DOHH2 (cell line): Measurements from ENCODE around the gene SOBP.

ENCODE experiments used
- H3F3A ChIP-seq: fragments of 200-600 bp; sonication (generic), shearing (Covaris generic); 2 replicates; pipeline ENCODE4 v1.6.0; 2016; ENCODE audit warnings: antibody characterized with exemption, mild to moderate bottlenecking; ENCODE audit not compliant: control insufficient read depth, insufficient read depth
- H3K27ac ChIP-seq: fragments of 200-600 bp; sonication (generic); 2 replicates; pipeline ENCODE4 v1.5.1; 2014; ENCODE audit warnings: low read depth, mild to moderate bottlenecking, low read length, moderate library complexity
- H3K27me3 ChIP-seq: fragments of 200-600 bp; sonication (generic); 2 replicates; pipeline ENCODE4 v1.6.1; 2014; ENCODE audit warnings: mild to moderate bottlenecking, low read length, mixed read lengths; ENCODE audit not compliant: control insufficient read depth
- H3K36me3 ChIP-seq: fragments of 200-600 bp; sonication (generic); 2 replicates; pipeline ENCODE4 v1.6.1; 2014; ENCODE audit warnings: mild to moderate bottlenecking, low read length, moderate library complexity, mixed read lengths; ENCODE audit not compliant: control insufficient read depth
- H3K4me1 ChIP-seq: fragments of 200-600 bp; sonication (generic); 2 replicates; pipeline ENCODE4 v1.6.1; 2014; ENCODE audit warnings: mild to moderate bottlenecking, low read length, mixed read lengths; ENCODE audit not compliant: control insufficient read depth
- H3K4me2 ChIP-seq: fragments of 200-600 bp; sonication (generic); 2 replicates; pipeline ENCODE4 v1.6.0; 2014; ENCODE audit warnings: mild to moderate bottlenecking, low read length, moderate library complexity
- H3K4me3 ChIP-seq: fragments of 200-600 bp; sonication (generic); 2 replicates; pipeline ENCODE4 v1.5.1; 2014; ENCODE audit warnings: mild to moderate bottlenecking, low read length, mixed read lengths
- H3K79me2 ChIP-seq: fragments of 200-600 bp; sonication (generic); 2 replicates; pipeline ENCODE4 v1.6.1; 2014; ENCODE audit warnings: mild to moderate bottlenecking, low read length, mixed read lengths; ENCODE audit not compliant: control insufficient read depth
- H3K9me2 ChIP-seq: fragments of 200-600 bp; sonication (generic); replicated peaks from 2 replicates; pipeline ENCODE4 v1.6.1; 2014; ENCODE audit warnings: mild to moderate bottlenecking, low read length, mixed read lengths; ENCODE audit not compliant: control insufficient read depth
- H3K9me3 ChIP-seq: fragments of 200-600 bp; sonication (generic); 2 replicates; pipeline ENCODE4 v1.6.1; 2014; ENCODE audit warnings: antibody characterized with exemption, low read length, mixed read lengths; ENCODE audit not compliant: control insufficient read depth, insufficient read depth
- H4K20me1 ChIP-seq: fragments of 200-600 bp; sonication (generic); 2 replicates; pipeline ENCODE4 v1.6.0; 2014; ENCODE audit warnings: low read depth, mild to moderate bottlenecking, antibody characterized with exemption, low read length, moderate library complexity; ENCODE audit not compliant: control insufficient read depth, insufficient read depth
- CTCF ChIP-seq: fragments of 200-600 bp; sonication (generic); IDR thresholded peaks from one replicate; pipeline ENCODE4 v1.5.1; 2014; ENCODE audit warnings: antibody characterized with exemption, mild to moderate bottlenecking, low read depth, low read length; ENCODE audit not compliant: poor library complexity, severe bottlenecking
- EZH2phosphoT487 ChIP-seq: fragments of 200-600 bp; sonication (generic); IDR thresholded peaks from 2 replicates; pipeline ENCODE4 v1.6.1; 2017; ENCODE audit warnings: borderline replicate concordance, mild to moderate bottlenecking, antibody characterized with exemption, low read length, moderate library complexity, mixed read lengths

SOBP gene

GRCh38 chr6:107639511-107639910 is 149.6 kb downstream of the SOBP start:
- Histone ChIP-seq H3K9me3 (no peaks in the 10 kb centered on the region), H3K79me2 (no peaks in the 10 kb centered on the region), H3K27ac (no peak overlapping the region), H3K27me3 (no peaks in the 10 kb centered on the region), H3F3A (peaks cover 6% of the 10 kb centered on the region), H3K9me2 (no peaks in the 10 kb centered on the region), H4K20me1 (no peaks in the 10 kb centered on the region), H3K4me1 (peaks cover 60% of the 10 kb centered on the region), H3K4me3 (no peak overlapping the region), H3K36me3 (peaks cover 11% of the 10 kb centered on the region), H3K4me2 (no peak overlapping the region)
- TF ChIP-seq CTCF (no peak), EZH2phosphoT487 (no peak)

- Histone ChIP-seq H3K27ac (no peak overlapping the region), H3K4me1 (peaks cover 73% of the 10 kb centered on the region), H3K9me3 (no peaks in the 10 kb centered on the region), H3K9me2 (no peaks in the 10 kb centered on the region), H3K4me3 (no peak overlapping the region), H3K79me2 (no peaks in the 10 kb centered on the region), H3K4me2 (no peak overlapping the region), H3K27me3 (no peaks in the 10 kb centered on the region), H3F3A (peaks cover 6% of the 10 kb centered on the region), H4K20me1 (no peaks in the 10 kb centered on the region), H3K36me3 (peaks cover 5% of the 10 kb centered on the region; the same call in 1 of the 2 replicates)
- no peak for TF ChIP-seq EZH2phosphoT487
- TF ChIP-seq CTCF: no peak
These were observed 151.2 kb downstream of the SOBP start for GRCh38 chr6:107641071-107641470.

- peaks cover 73% of the 10 kb centered on the region for H3K4me1 ChIP-seq
- H3K27ac ChIP-seq: no peak overlapping the region
- H3K79me2 ChIP-seq: no peaks in the 10 kb centered on the region
- peaks cover 6% of the 10 kb centered on the region for H3F3A ChIP-seq
- TF ChIP-seq CTCF (no peak), EZH2phosphoT487 (no peak)
- no peaks in the 10 kb centered on the region for H4K20me1 ChIP-seq
- H3K27me3 ChIP-seq: no peaks in the 10 kb centered on the region
- H3K36me3 ChIP-seq: peaks cover 5% of the 10 kb centered on the region; the same call in 1 of the 2 replicates
- H3K9me2 ChIP-seq: no peaks in the 10 kb centered on the region
- H3K4me3 ChIP-seq: no peak overlapping the region
- peak overlapping the region; percentile 85 for H3K4me2 ChIP-seq
- no peaks in the 10 kb centered on the region for H3K9me3 ChIP-seq
These were observed 151.6 kb downstream of the SOBP start for GRCh38 chr6:107641500-107641941.
